Tibial nerve (tissue), 4 donors: ENCODE results near the gene KRT34.

ENCODE experiments used
- CTCF ChIP-seq, 5 experiments: fragments of 200-600 bp in 3 of 5; fragments of 450-650 bp in 2 of 5; sonication (generic) in 3 of 5; IDR thresholded peaks; one replicate each; pipeline ENCODE4 v1.5.1; 2016 to 2019; ENCODE audit warnings: antibody characterized with exemption in 5 of 5, mild to moderate bottlenecking in 3 of 5, moderate library complexity in 2 of 5
- EP300 ChIP-seq, 2 donors: sonication (generic); formaldehyde crosslinking; IDR thresholded peaks; one replicate each; pipeline ENCODE4 v1.6.1; 2017; ENCODE audit warnings: antibody characterized with exemption in 2 of 2, mild to moderate bottlenecking in 1 of 2

GRCh38 chr17:41334385-41335305, 47.5 kb downstream of the KRT34 start:
- TF ChIP-seq CTCF (IDR thresholded peaks at IDR 0.05): no peak
- no peak for TF ChIP-seq EP300 (IDR thresholded peaks at IDR 0.05)
